Activated T-cell treated with anti-CD3 and anti-CD28 coated beads, Interleukin-2, amount 50 U/mL, for 48 hours (primary cell): ENCODE data around the gene IFITM2.

ENCODE experiments used
- DNase-seq, 2 experiments: peaks; one replicate each; pipeline ENCODE4 v3.0.0-alpha.2; 2020

The IFITM2 gene

DNA sequence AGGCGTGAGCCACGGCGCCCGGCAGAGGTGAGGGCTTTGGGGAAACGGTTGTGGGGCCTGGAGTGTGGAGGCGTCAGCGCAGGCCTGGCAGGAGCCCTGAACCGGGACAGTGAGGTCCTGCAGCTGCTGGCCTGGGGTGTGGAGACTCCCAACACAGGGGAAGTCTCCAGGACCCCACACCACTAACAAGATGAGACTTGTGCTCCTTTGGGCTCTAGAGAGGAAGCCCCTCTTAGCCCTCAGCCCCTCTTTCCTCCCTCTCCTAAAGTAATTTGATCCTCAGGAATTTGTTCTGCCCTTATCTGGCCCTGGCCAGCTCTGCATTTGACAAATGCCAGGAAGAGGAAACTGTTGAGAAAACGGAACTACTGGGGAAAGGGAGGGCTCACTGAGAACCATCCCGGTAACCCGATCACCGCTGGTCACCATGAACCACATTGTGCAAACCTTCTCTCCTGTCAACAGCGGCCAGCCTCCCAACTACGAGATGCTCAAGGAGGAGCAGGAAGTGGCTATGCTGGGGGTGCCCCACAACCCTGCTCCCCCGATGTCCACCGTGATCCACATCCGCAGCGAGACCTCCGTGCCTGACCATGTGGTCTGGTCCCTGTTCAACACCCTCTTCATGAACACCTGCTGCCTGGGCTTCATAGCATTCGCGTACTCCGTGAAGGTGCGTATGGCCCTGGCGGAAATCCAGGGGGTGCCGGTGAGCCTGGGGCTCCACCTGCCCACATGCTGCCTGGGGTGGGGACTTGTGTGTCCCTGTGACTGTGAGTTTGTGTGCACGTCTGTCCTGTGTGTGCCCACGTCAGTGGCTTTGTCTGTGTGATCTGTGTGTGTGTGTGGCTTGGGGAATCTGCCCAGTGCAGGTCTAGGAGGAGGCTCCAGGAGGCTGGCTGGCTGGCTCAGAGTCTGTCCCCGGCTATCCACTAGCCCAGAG is at the start of gene IFITM2:
TSS of gene IFITM2 (plus strand) at position 51 of the 943 bp plus-strand sequence. CDS start at position 428, 377 bp downstream.
- peak; percentile 66 to 69 for DNase-seq

DNA sequence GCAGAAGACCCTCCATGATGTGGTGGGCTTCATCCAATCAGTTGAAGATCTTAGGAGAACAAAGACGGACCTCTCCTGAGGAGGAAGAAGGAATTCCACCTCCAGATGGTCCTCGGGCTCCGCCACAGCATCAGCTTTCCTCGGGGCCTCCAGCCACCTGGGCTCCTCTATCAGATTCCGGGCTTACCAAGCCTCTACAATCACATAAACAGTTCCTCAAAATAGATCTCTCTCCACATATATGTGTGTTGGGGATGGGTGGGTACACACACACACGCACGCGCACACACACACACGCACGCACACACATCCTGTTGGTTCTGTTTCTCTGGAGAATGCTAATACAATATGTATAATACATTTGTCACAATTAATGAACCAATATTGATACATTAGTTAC is 48.2 kb upstream of the IFITM2 start:
- no peak for DNase-seq

DNA sequence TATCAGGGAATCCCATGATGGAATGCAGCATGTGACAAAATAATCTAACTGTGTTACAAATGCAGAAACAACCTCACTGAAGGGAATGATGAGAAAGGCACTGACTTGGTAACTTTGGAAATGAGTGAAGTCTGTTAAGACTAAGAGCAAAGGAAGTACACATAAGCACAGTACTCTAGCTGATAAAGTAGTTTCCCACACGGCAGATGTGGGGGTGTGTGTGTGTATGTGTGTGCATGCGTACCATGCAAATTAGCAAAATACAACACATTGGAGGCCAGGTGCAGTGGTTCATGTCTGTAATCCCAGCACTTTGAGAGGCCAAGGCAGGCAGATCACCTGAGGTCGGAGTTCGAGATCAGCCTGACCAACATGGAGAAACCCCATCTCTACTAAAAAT is 46.0 kb upstream of the IFITM2 start:
- no peak for DNase-seq

DNA sequence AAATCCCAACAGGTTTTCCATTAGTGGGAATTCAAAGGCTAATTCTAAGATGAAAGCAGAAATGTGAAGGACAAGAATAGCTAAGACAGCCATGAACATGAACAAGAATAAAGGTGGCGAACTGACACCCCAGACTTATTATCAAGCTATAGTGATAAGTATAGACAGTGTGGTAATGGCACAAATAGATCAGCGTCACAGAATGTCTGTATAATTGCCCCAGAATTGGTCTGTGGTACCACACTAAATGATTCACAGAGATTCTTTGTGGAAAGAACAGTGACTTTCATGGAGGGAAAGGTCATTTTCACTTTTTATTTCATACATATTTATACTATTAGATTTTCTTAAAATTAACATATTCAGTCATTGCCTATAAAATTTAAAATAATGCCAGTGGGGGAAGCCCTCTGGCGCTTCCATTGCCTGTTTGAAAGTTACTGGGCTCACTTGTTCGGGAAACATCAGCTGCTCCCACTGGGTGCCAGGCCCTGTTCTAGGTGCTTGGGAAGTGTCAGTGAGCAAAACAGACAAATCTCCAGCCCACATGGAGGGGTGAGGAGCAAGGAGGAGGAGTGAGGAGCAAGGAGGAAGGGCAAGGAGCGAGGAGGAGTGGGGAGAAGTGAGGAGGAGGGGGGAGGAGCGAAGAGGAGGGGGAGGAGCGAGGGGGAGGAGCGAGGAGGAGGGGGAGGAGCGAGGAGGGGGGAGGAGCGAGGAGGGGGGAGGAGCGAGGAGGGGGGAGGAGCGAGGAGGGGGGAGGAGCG is 40.8 kb upstream of the IFITM2 start:
- peak; percentile 64 to 66 for DNase-seq

DNA sequence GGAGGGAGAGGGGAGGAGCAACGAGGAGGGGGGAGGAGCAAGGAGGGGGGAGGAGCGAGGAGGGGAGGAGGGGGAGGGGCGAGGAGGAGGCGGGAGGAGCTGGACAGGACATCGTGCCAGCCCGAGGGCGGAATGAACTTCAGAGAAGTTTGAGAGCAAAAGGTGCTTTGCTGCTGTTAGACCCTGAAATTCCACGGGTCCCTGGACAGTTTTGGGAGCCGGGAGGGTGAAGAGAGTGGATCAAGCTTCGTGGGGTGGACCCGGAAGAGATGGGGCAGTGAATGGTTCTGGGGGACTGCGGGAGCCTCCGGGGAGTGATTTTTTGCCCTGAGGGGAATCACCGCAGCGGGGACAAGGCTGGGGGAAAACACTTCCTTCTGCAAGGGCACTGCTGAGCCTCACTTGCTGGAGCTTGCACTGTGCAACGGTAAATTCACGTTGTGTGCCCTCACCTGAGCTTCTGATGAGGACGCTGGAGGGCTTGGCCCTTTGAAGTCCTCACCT is 40.1 kb upstream of the IFITM2 start:
- DNase-seq, result peak; percentile 67 to 69

DNA sequence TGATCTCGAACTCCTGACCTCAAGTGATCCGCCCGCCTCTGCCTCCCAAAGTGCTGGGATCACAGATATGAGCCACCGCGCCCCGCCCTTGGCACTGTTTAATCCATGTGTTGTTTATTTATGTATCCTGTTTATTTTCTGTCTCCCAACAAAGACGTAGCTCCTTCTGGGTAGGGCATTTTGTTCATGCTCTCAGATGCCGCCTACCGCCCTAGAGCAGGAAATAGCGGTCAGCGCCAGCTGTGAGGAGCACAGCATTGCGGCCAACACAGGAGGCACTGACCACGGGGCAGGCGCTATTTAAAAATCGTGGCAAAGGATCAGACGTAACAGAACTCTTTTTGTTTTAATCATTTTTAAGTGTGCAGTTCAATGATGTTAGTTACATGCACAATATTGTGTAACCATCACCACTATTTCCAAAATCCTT is 38.9 kb upstream of the IFITM2 start:
- peak in 1 of 2 experiments; percentile 60 for DNase-seq

DNA sequence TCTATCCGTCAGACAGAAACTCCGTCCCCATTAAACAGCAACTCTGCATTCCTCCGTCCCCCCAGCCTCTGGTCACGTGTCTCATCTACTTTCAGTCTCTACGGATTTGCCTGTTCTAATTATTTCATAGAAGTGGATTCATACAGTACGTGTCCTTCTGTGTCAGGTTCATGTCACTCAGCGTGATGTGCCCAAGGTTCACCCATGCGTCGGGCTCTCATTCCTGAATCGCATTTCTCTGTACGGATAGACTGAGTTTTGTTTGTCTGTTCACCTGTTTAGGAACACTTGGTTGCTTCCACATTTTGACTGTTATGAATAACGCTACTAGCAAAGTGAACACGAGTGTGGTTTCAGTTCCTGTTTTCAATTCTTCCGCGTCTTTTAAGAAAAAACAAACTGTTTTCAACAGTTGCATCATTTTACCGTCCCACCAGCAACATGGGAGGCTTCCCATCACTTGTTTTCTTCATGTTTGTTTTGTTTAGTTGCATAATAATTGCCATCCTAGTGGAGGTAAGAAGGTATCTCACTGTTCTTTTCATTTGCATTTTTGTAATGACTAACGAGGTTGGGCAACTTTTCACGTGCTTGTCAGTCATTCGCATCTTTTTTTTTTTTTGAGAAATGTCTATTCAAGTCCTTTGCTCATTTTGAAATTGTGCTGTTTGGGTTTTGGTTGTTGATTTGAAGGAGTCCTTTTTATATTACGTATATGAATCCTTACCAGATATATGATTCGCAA is 38.3 kb upstream of the IFITM2 start:
- peak; percentile 73 to 75 for DNase-seq

DNA sequence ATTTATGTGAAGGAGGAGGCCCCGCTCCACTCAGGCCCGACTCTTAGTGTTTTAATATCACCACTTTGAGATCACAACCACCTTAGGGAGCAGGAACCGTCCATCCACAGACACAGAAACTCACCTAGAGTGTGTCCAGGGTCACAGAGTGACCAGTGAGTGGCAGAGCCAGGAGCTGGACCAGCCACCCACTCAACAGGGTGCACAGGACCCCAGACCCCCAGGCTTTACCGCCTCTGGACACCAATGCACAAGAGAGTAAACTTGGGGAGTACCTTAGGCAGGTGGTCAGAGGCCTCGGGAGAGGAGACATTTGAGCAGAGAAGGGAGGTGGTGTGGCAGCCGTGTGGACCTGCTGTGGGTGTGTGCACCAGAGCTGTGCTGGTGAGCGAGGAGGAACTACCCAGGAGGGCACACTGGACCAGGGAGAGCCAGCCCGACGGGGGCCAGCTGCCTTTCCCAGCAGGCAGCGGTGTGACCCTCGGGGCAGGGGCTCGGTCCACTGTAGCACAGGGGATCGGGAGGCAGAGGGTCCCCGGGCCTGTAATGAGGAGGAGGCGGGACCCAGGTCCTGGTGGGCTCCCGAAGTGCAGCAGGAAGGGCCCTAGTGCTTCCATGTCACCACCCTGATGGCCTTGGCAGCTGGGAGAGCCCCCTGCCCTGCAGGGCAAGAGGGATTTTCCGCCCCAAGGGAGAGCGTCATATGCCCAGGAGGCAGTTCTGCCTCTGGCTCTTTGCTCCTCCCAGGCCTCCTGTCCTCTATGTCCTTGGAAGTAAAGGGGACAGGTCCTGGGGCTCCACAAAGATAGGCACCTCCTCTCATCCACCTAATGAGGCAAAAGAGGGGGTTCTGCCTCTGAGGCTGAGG is 36.9 kb upstream of the IFITM2 start:
- DNase-seq, result peak in 1 of 2 experiments; percentile 15

DNA sequence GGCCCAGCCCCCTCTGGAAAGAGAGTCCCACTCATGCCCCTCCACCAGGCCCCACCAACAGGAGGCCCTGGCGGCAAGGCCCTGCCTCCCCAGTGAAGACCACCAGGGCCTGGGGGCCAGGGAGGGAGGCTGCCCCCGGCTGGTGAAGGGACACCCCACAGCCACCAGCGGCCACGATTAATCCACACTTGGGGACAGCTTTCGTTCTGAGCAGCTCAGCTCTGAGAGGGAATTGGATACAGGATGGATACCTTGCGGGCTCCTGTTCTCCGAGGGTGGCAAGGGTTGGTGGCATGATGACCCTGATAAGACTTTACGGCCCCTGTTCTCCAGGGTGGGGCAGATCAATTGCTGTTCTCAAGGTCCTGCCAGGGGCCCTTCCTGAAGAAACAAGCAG is 36.3 kb upstream of the IFITM2 start:
- DNase-seq, result no peak

DNA sequence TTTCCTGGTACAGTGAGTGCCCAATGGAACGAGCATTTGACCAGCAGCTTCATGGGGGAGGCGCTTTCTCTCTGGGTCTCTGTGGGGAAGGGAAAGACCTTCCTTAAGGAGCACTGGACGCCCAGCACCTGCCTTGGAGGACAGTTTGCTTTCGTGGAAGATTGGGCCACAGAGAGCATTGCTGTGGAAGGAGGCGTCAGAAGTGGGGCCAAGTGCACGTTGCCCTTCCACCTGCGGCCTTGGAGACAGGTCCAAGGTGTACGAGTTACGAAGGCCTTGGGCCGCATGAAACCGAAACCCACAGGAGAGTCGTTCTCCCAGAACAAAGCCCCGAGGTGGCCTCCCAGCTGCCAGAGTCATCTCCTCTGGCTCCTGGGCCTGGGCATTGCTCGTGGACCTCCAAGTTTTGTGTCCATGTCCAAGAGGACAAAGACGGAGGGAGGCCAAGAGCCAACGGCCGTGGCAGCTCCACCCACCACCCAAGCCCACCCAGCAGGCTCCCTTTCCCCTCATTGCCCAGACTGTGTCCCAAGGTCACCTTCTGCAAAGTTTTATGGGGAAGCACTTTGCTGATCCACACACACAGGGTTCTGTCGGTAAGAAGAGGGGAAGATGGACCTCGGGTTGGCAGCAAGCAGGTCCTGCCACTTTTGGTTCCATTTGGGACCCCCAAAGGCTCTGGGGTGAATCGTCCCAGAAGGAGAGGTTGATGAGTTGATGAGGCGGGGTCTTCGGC is 35.3 kb upstream of the IFITM2 start:
- peak in 1 of 2 experiments; percentile 7 for DNase-seq

DNA sequence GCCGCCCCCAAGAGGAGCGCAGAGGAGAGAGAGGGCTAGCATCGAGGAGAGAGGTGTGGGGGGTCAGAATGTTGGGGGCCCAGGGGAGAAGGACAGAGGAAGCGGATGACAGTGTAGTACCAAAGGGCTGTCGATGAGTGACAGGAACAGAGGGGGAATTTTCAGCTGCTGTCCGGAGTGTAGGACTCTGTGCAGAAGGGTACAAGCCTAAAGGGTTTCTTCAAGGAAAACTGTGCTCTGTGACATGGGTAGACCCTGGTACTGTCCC is 34.8 kb upstream of the IFITM2 start:
- peak in 1 of 2 experiments; percentile 8 for DNase-seq

DNA sequence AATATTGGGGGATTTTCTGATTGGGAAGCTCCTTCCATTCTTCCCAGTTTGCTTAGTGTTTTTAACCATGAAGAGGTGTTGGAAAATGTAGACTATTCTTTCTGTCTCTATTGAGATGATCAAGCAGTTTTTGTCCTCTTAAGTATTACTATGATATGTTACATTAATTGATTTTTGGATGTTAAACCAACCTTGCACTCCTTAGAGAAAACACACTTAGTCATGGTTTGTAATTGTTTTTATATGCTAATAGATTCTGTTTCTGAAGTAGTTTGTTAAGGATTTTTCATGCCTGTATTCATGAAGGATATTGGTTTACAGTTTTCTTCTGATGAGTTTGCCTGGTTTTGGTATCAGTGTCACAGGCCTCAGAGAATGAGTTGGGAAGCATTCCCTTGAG is 31.4 kb upstream of the IFITM2 start:
- no peak for DNase-seq

DNA sequence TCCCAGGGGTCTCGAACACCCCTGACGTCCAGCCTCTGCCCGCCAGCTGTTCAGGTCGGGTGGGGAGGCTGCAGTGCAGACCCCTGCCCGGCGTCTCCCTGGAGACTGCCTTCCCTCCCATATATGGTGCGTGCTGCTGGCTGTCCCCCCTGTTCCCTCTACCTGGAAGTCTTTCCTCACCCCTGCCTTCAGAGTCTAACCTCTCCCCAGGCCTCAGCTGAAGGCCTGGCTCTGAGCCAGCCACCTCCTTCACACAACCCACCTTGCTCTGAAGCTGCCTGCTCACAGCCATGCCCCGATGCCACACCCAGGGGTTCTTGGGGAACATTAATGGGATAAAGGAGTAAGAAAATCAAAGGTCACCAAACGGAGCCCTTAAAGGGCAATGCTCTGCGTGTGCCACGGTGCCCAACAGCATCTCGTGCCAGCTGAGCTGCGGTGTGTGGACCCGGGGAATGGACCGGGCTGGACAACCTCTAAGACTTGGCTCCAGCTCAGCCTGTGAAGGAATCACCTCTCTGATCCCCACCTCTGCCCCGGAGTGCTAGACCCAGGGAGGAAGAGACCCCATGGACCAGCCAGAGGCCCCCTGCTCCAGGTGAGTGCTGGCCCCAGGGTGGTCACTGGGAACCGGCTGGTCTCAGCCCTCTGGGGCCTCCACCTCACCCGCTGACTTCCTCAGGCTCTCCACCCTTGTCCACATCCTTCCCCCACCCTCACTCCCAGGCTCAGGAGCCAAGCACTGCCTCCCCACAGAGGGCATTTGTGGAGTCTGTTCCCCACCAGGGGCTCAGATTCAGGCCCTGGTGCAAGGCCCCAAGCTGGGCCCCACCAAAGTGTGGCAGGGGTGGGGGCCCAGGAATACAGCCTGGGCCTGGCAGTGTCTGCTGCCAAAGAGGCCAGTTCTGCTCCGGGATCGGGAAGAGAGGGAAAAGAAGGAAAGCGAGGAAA is 29.3 kb upstream of the IFITM2 start, which contains the start of gene NLRP6:
TSS of gene NLRP6 (plus strand) at position 407 of the 951 bp plus-strand sequence. CDS start at position 570, 163 bp downstream.
- peak; percentile 23 to 26 for DNase-seq

DNA sequence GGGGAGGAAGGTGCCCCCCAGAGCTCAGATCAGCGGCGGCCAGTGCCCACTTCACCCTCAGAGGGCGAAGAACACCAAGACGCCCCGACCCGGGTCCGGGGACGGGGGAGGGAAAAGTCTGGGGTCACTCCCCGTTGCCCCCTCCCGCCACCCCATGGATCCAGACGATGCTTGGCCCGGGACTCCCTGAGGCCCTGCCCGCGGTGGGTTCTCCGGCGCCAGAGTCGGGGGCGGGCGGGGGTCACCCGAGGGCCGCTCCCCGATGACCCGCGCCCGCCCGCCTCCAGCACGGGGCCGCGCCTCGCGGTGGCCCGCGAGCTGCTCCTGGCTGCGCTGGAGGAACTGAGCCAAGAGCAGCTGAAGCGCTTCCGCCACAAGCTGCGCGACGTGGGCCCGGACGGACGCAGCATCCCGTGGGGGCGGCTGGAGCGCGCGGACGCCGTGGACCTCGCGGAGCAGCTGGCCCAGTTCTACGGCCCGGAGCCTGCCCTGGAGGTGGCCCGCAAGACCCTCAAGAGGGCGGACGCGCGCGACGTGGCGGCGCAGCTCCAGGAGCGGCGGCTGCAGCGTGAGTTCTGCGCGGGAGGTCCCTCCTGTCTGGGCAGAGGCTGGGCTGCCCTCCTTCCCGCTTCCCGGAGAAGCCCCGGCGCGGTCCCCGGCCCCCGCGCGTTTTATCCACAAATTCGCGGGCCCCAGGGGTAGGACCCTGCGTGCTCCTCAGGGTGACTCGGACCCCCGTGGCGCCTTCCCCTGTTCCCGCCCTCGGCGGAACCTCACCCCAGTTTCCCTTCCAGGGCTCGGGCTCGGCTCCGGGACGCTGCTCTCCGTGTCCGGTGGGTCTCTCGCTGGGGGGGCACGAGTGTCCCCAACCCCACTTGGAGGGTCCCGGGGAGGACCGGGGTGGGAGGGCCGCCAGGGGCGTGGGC is 28.3 kb upstream of the IFITM2 start:
- DNase-seq, result peak; percentile 24 to 35

DNA sequence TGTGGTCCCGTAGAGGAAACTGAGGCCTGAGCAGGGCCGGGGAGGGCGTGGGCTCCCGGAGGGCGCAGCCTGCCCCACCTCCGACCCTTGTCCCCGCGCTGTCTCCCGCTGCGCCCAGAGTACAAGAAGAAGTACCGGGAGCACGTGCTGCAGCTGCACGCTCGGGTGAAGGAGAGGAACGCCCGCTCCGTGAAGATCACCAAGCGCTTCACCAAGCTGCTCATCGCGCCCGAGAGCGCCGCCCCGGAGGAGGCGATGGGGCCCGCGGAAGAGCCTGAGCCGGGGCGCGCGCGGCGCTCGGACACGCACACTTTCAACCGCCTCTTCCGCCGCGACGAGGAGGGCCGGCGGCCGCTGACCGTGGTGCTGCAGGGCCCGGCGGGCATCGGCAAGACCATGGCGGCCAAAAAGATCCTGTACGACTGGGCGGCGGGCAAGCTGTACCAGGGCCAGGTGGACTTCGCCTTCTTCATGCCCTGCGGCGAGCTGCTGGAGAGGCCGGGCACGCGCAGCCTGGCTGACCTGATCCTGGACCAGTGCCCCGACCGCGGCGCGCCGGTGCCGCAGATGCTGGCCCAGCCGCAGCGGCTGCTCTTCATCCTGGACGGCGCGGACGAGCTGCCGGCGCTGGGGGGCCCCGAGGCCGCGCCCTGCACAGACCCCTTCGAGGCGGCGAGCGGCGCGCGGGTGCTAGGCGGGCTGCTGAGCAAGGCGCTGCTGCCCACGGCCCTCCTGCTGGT is 27.5 kb upstream of the IFITM2 start:
- peak; percentile 53 to 62 for DNase-seq

DNA sequence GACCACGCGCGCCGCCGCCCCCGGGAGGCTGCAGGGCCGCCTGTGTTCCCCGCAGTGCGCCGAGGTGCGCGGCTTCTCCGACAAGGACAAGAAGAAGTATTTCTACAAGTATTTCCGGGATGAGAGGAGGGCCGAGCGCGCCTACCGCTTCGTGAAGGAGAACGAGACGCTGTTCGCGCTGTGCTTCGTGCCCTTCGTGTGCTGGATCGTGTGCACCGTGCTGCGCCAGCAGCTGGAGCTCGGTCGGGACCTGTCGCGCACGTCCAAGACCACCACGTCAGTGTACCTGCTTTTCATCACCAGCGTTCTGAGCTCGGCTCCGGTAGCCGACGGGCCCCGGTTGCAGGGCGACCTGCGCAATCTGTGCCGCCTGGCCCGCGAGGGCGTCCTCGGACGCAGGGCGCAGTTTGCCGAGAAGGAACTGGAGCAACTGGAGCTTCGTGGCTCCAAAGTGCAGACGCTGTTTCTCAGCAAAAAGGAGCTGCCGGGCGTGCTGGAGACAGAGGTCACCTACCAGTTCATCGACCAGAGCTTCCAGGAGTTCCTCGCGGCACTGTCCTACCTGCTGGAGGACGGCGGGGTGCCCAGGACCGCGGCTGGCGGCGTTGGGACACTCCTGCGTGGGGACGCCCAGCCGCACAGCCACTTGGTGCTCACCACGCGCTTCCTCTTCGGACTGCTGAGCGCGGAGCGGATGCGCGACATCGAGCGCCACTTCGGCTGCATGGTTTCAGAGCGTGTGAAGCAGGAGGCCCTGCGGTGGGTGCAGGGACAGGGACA is 26.7 kb upstream of the IFITM2 start:
- DNase-seq, result peak; percentile 61 to 67
